Mammary epithelial cell (primary cell): ENCODE data around the gene IMMP2L.

Experiments used
- EZH2 ChIP-seq: IDR thresholded peaks from 2 replicates; pipeline ENCODE4 v1.6.1; 2012; ENCODE audit warnings: low read length, inconsistent platforms, borderline replicate concordance
- TF ChIP-seq, protein P1 (sequence below), 2 donors: IDR thresholded peaks in 1 of 2; conservative IDR thresholded peaks in 1 of 2; 2 replicates each; pipeline ENCODE4 v1.5.1; 2011 to 2012; ENCODE audit warnings: inconsistent platforms in 2 of 2, low read length in 2 of 2, mild to moderate bottlenecking in 2 of 2, control low read depth in 1 of 2, low read depth in 1 of 2; ENCODE audit not compliant: insufficient read depth in 1 of 2; ENCODE audit errors: extremely low read depth in 1 of 2

DNA sequence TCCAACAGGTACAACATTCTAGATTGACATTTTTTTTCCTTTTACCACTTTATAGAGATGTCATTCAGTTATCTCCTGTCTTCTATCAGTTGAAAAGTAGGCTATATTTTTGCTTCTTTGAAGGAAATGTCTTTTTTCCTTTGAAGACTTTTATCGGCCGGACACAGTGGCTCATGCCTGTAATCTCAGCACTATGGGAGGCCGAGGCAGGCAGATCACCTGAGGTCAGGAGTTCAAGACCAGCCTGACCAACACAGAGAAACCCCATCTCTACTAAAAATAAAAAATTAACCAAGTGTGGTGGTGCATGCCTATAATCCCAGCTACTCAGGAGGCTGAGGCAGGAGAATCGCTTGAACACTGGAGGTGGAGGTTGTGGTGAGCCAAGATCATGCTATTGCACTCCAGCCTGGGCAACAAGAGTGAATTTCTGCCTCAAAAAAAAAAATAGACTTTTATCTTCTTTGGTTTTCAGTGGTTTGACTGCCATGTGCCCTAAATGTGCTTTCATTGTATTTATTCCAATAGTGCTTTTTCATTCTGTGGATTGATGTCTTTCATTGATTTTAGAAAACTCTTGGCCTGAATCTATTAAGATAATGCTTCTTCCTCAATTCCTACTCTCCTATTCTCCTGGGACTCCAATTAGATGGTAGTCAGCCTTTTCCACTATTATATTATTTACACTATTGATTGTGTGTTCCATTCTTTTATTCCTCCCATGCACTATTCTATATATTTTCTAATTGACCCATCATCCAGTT lies 84.6 kb downstream of the IMMP2L start:
- TF ChIP-seq, protein P1, sequence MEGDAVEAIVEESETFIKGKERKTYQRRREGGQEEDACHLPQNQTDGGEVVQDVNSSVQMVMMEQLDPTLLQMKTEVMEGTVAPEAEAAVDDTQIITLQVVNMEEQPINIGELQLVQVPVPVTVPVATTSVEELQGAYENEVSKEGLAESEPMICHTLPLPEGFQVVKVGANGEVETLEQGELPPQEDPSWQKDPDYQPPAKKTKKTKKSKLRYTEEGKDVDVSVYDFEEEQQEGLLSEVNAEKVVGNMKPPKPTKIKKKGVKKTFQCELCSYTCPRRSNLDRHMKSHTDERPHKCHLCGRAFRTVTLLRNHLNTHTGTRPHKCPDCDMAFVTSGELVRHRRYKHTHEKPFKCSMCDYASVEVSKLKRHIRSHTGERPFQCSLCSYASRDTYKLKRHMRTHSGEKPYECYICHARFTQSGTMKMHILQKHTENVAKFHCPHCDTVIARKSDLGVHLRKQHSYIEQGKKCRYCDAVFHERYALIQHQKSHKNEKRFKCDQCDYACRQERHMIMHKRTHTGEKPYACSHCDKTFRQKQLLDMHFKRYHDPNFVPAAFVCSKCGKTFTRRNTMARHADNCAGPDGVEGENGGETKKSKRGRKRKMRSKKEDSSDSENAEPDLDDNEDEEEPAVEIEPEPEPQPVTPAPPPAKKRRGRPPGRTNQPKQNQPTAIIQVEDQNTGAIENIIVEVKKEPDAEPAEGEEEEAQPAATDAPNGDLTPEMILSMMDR (conservative IDR thresholded peaks at IDR 0.05 in 1 of 2, IDR thresholded peaks at IDR 0.05 in 1 of 2; ENCODE audit: extremely low read depth in 1 of 2, insufficient read depth in 1 of 2, low read depth in 1 of 2, low read length in 2 of 2): no peak
- TF ChIP-seq EZH2: no peak
